WTC11 (cell line): ENCODE measurements around the gene BTN3A1.

Source experiments
- NR1H2 ChIP-seq: sonication (generic); formaldehyde crosslinking; IDR thresholded peaks from 2 replicates; pipeline ENCODE4 v1.9.0; 2021; ENCODE audit warnings: mild to moderate bottlenecking, moderate library complexity, missing genetic modification reagents
- NR2C2 ChIP-seq: sonication (generic); formaldehyde crosslinking; IDR thresholded peaks from 2 replicates; pipeline ENCODE4 v1.8.0; 2022; ENCODE audit warnings: mild to moderate bottlenecking, missing genetic modification reagents
- ZNF219 ChIP-seq: sonication (generic); formaldehyde crosslinking; IDR thresholded peaks from 2 replicates; pipeline ENCODE4 v1.8.0; 2023; ENCODE audit warnings: missing genetic modification reagents, mild to moderate bottlenecking, borderline replicate concordance
- TF ChIP-seq, protein P1 (sequence below): fragments of 200-600 bp; IDR thresholded peaks from 2 replicates; pipeline ENCODE4 v1.8.0; 2022; ENCODE audit warnings: antibody characterized with exemption

- TF ChIP-seq ZNF219 (CRISPR knock-in tag) = no peak
- no peak for TF ChIP-seq NR1H2 (CRISPR knock-in tag)
- no peak for TF ChIP-seq NR2C2 (CRISPR knock-in tag)
- TF ChIP-seq, protein P1, sequence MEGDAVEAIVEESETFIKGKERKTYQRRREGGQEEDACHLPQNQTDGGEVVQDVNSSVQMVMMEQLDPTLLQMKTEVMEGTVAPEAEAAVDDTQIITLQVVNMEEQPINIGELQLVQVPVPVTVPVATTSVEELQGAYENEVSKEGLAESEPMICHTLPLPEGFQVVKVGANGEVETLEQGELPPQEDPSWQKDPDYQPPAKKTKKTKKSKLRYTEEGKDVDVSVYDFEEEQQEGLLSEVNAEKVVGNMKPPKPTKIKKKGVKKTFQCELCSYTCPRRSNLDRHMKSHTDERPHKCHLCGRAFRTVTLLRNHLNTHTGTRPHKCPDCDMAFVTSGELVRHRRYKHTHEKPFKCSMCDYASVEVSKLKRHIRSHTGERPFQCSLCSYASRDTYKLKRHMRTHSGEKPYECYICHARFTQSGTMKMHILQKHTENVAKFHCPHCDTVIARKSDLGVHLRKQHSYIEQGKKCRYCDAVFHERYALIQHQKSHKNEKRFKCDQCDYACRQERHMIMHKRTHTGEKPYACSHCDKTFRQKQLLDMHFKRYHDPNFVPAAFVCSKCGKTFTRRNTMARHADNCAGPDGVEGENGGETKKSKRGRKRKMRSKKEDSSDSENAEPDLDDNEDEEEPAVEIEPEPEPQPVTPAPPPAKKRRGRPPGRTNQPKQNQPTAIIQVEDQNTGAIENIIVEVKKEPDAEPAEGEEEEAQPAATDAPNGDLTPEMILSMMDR = no peak
These were observed 47.9 kb upstream of the BTN3A1 start for GRCh38 chr6:26354162-26354561.
